HEK293 (cell line): Measurements from ENCODE around the gene GABRB2.

Source experiments
- CTCF ChIP-seq: fragments of 450-650 bp; formaldehyde crosslinking; IDR thresholded peaks from 2 replicates; pipeline ENCODE4 v1.5.1; 2016; ENCODE audit warnings: missing biosample characterization, missing genetic modification characterization
- REPIN1 ChIP-seq: fragments of 450-650 bp; formaldehyde crosslinking; IDR thresholded peaks from 2 replicates; pipeline ENCODE4 v1.5.1; 2017; ENCODE audit warnings: missing biosample characterization, missing genetic modification characterization, low read depth
- YY1 ChIP-seq: fragments of 450-650 bp; formaldehyde crosslinking; IDR thresholded peaks from 2 replicates; pipeline ENCODE4 v1.5.1; 2018; ENCODE audit warnings: missing biosample characterization, missing genetic modification characterization
- ZBTB6 ChIP-seq: fragments of 450-650 bp; formaldehyde crosslinking; IDR thresholded peaks from 2 replicates; pipeline ENCODE4 v1.5.1; 2017; ENCODE audit warnings: missing biosample characterization, missing genetic modification characterization
- ZFP37 ChIP-seq: fragments of 450-650 bp; formaldehyde crosslinking; IDR thresholded peaks from 2 replicates; pipeline ENCODE4 v1.5.1; 2016; ENCODE audit warnings: missing biosample characterization, missing genetic modification characterization
- ZNF292 ChIP-seq: fragments of 450-650 bp; formaldehyde crosslinking; IDR thresholded peaks from 2 replicates; pipeline ENCODE4 v1.5.1; 2016; ENCODE audit warnings: low read depth, missing biosample characterization, missing genetic modification characterization, borderline replicate concordance
- ZNF629 ChIP-seq: fragments of 450-650 bp; formaldehyde crosslinking; IDR thresholded peaks from 2 replicates; pipeline ENCODE4 v1.5.1; 2017; ENCODE audit warnings: missing biosample characterization, missing genetic modification characterization
- ZNF692 ChIP-seq: fragments of 450-650 bp; formaldehyde crosslinking; IDR thresholded peaks from 2 replicates; pipeline ENCODE4 v1.5.1; 2016; ENCODE audit warnings: missing biosample characterization, missing genetic modification characterization

DNA sequence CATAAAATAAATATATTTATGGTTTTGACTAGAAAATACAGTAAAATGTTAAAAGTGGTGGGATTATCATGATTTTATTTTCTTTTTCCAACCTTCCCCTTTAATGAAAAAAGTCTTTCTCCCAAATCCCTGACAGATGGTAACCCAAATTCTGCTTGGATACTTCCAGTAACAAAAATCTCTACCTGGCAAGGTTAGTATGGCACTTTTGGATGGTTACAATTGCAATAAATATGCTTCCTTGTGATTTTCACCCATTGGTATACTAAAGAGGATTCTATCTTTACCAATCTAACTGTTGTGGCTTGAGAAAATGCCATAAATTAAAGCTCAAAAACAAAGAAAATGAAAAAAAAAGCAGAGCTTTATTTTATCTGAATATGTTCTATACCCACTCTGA is 62.8 kb downstream of the GABRB2 start:
- TF ChIP-seq ZNF292 (no peak), CTCF (no peak), ZBTB6 (tag by site-specific recombination) (no peak), ZFP37 (tag by site-specific recombination) (no peak), YY1 (tag by site-specific recombination) (no peak), ZNF692 (tag by site-specific recombination) (no peak), ZNF629 (tag by site-specific recombination) (no peak), REPIN1 (tag by site-specific recombination) (no peak)
